Central memory CD4-positive, alpha-beta T cell (primary cell): Measurements from ENCODE around the gene KIAA1549.
"Not testable (repeated sequence)": the region's sequence is repeated elsewhere in the genome, so short reads cannot be mapped to it uniquely, and the experiment has no call there.

Experiments
- DNase-seq: peaks from one replicate; pipeline ENCODE4 v3.0.0; 2022

The KIAA1549 gene

DNA sequence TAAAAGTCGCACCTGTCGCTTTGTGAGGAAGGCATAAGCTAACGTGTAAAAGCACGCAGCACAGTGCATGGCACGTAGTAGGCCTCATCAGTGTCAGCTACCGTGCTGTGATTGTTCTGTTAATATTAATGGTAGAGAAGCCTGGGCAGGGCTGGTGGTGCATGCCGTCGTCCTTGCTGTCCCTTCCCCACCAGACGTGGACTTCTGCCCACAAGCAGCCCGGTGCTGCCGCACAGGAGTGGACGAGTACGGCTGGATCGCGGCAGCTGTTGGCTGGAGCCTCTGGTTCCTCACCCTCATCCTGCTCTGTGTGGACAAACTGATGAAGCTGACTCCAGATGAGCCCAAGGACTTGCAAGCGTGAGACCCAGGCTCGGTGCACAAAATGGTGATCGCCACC is 178.5 kb downstream of the KIAA1549 start:
- DNase-seq = no peak

DNA sequence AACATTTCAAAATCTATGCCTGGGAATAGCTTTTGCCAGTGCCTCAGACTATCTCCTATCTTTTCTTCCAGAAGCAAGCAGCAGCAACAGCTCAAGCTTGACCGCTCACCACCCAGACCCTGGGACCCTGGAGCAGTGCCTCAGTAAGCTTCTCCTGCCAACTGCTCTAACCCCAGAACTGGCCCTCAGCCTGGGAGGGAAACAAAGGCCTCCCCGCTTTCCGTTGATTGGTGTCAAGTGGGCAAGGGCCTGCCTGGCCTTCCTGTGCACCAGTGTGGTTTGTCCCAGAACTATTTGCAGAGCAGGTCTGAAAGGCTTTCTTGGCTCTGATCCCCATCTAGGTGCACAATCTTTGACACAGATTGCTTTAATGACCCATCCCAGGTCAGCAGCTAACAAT is 179.9 kb downstream of the KIAA1549 start:
- DNase-seq = no peak

DNA sequence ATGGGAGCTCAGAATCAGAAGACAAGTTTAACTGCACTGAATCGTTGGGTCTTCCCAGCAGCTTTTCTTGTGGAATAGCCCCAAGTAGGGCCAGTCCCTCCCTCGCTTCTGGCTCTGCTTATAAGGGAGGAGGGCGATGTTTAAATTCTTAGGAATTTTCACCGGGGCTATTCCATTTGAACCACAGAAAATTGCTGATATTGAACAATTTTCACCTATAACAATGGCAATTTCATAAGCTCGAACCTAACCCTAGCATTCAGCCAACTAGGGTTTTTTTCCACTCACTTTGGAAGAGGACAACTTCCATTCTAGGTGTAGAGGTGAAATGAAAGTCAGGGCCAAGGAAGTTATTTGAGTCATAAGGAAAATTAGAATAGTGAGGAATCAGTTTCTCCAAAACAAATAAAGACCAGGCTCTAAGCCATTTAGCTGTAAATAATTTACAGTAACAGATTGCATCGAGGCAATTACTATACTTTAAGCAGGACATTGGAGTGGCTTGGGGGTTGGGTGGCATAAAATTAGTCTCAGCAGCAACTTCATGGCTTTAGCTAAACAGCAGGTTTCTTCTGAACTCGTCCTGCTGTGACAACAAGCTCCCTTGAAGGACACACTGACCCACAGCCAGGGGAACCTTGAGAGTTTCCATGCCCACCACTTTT is 181.7 kb downstream of the KIAA1549 start:
- no peak for DNase-seq

GRCh38 chr7:138798836-138799235 is 182.4 kb downstream of the KIAA1549 start:
- no peak for DNase-seq

GRCh38 chr7:138797715-138798320 is 183.4 kb downstream of the KIAA1549 start, which contains the start of the genes ATP6V0A4 and TMEM213:
Gene ATP6V0A4 (minus strand): TSS chr7:138798196. CDS start chr7:138771247, 26,949 bp downstream.
Gene TMEM213 (plus strand): TSS chr7:138797994. CDS start chr7:138798105, 111 bp downstream.
- peak; percentile 5 for DNase-seq

DNA sequence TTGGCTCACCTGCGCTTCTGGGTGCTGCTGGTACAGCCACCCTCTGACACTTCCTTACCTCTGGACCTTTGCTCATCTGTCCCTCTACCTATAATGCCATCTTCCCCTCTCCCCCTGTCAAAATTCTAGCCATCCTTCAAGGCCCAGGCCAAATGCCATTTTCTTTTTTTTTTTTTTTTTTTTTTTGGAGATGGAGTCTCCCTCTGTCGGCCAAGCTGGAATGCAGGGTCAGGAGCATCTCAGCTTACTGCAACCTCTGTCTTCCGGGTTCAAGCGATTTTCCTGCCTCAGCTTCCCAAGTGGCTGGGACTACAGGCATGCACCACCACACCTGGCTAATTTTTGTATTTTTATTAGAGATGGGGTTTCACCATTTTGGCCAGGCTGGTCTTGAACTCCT is 184.1 kb downstream of the KIAA1549 start:
- not testable (repeated sequence) for DNase-seq

- no peak for DNase-seq
Measured at GRCh38 chr7:138796038-138796615, 185.1 kb downstream of the KIAA1549 start.

DNA sequence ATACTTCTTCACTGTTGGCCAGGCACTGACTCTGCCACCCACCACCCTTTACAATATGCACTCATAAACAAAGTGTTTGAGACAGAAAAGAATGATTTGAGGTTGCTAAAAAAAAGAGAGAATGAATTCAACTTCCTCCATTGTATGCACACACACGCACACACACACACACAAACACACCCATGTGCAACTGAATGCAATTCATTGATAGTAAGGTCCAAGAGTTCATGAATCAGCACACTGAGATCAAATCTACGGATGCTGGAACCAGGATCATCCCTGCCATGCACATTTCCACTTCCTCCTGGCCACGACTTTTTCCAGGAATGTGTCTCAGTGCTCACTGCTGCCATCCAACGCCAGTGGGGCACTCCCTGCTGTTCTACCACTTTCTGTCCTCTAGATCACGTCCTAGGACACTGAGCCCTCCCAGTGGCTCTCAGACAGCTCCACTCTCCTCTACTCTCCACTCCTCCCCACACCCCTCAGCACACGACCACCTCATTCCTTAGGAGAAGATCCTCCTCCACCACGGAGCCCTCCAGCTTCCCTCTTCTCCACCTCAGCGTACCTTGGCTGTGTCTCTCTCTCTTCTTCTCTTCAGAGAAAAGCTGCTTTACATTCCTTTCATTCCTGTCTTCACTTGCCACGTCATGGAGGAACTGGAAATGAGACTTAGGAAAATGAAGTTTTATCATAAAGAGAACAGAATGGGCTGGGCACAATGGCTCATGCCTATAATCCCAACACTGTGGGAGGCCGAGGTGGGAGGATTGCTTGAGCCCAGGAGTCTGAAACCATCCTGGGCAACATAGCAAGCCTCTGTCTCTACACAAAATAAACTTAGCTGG is 195.4 kb downstream of the KIAA1549 start:
- no peak for DNase-seq

DNA sequence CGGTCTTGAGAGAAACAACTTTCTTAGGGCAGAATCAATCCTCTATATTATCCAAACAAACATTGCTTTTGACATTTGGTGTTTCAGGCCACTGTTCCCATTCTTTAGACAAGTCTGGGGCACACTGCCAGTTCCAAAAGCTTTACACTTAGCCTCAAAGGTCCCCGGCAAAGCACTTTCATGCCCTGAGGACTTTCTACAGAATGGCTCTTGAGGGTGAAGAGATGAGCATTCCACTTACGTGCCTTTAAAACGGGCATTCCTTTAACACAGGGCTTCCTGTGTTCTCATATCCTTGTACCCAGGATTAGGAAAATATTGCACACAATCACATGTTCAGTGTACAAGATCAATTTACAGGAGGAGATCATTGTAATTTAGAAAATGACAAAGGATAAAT is 196.5 kb downstream of the KIAA1549 start:
- DNase-seq = no peak
